ENCODE measurements around the gene PYM1. TPM values are rescaled to one million over a fixed set of nuclear protein-coding genes. Genes with fewer than 3 reads are reported as not detected.
"Not testable (repeated sequence)": the region's sequence is repeated elsewhere in the genome, so short reads cannot be mapped to it uniquely, and the experiment has no call there.

The PYM1 gene
- total RNA-seq, 1 experiment from 2014 or later, result 24.8 TPM

GRCh38 chr12:55865327-55865726 lies 62.4 kb downstream of the PYM1 start:
- Histone ChIP-seq H3K27me3 (ENCODE audit: insufficient read depth, low read length) (no peaks in the 10 kb centered on the region), H3K36me3 (ENCODE audit: control insufficient read depth in 1 of 2, insufficient read depth in 2 of 2, low read length in 2 of 2) (no peaks in the 10 kb centered on the region), H3K4me2 (ENCODE audit: low read length) (no peak overlapping the region), H3K79me2 (ENCODE audit: insufficient read depth, low read length) (no peaks in the 10 kb centered on the region), H3K9ac (ENCODE audit: low read length) (no peak overlapping the region), H4K20me1 (ENCODE audit: insufficient read depth) (no peaks in the 10 kb centered on the region), H3K9me3 (ENCODE audit: control insufficient read depth in 1 of 2, insufficient read depth in 1 of 2, low read depth in 1 of 2, low read length in 2 of 2) (no peaks in the 10 kb centered on the region; a peak in 1 of 4 replicates), H3K9me2 (ENCODE audit: insufficient read depth) (no peaks in the 10 kb centered on the region), H2AFZ (ENCODE audit: low read depth, low read length, poor library complexity, severe bottlenecking) (no peak overlapping the region), H3K27ac (ENCODE audit: low read depth, low read length) (no peak overlapping the region), H3K4me1 (ENCODE audit: control insufficient read depth in 1 of 2, insufficient read depth in 2 of 2, low read length in 2 of 2) (no peaks in the 10 kb centered on the region), H3K4me3 (replicated peaks in 1 of 2; ENCODE audit: low read depth in 1 of 2, low read length in 2 of 2) (no peak overlapping the region)
- no TSS peak for BruUV-seq (replicated peaks)
- POLR2A ChIA-PET, result no interaction called here
- TF ChIP-seq CBX3 (IDR thresholded peaks at IDR 0.05; ENCODE audit: low read depth) (peak; percentile 78), JUND (IDR thresholded peaks at IDR 0.05) (no peak)
- CTCF ChIA-PET, result no interaction called here
- no peak for DNase-seq (ENCODE audit: low read depth, low spot score)
- RAD21 ChIA-PET (ENCODE audit: low non-redundant PET in 1 of 2, low total read pairs in 2 of 2, uncharacterized antibody in 2 of 2, unreplicated experiment in 2 of 2), result no interaction called here
- no peak for ATAC-seq
- intact Hi-C loops (cut with micrococcal nuclease), result no loop called here

DNA sequence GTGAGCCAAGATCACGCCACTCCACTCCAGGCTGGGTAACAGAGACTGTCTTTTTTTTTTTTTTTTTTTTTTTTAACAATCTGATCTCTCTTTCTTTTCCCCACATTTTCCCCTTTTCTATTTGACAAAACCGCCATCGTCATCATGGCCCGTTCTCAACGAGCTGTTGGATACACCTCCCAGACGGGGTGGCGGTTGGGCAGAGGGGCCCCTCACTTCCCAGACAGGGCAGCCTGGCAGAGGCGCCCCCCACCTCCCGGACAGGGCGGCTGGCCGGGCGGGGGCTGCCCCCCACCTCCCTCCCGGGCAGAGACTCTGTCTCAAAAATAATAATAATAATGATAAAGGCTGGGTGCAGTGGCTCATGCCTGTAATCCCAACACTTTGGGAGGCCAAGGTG lies 64.8 kb downstream of the PYM1 start:
- H3K9ac ChIP-seq (ENCODE audit: low read length); H3K4me1 ChIP-seq (ENCODE audit: control insufficient read depth in 1 of 2, insufficient read depth in 2 of 2, low read length in 2 of 2); H3K36me3 ChIP-seq (ENCODE audit: control insufficient read depth in 1 of 2, insufficient read depth in 2 of 2, low read length in 2 of 2); H3K4me2 ChIP-seq (ENCODE audit: low read length); intact Hi-C loops (cut with micrococcal nuclease); RAD21 ChIA-PET (ENCODE audit: low non-redundant PET in 1 of 2, low total read pairs in 2 of 2, uncharacterized antibody in 2 of 2, unreplicated experiment in 2 of 2); H3K9me2 ChIP-seq (ENCODE audit: insufficient read depth); CTCF ChIA-PET; H4K20me1 ChIP-seq (ENCODE audit: insufficient read depth); H3K27ac ChIP-seq (ENCODE audit: low read depth, low read length); H3K4me3 ChIP-seq (replicated peaks in 1 of 2; ENCODE audit: low read depth in 1 of 2, low read length in 2 of 2); DNase-seq (ENCODE audit: low read depth, low spot score); POLR2A ChIA-PET; H3K9me3 ChIP-seq (ENCODE audit: control insufficient read depth in 1 of 2, insufficient read depth in 1 of 2, low read depth in 1 of 2, low read length in 2 of 2); BruUV-seq (replicated peaks); ATAC-seq; H2AFZ ChIP-seq (ENCODE audit: low read depth, low read length, poor library complexity, severe bottlenecking); H3K27me3 ChIP-seq (ENCODE audit: insufficient read depth, low read length); H3K79me2 ChIP-seq (ENCODE audit: insufficient read depth, low read length): not testable (repeated sequence)

DNA sequence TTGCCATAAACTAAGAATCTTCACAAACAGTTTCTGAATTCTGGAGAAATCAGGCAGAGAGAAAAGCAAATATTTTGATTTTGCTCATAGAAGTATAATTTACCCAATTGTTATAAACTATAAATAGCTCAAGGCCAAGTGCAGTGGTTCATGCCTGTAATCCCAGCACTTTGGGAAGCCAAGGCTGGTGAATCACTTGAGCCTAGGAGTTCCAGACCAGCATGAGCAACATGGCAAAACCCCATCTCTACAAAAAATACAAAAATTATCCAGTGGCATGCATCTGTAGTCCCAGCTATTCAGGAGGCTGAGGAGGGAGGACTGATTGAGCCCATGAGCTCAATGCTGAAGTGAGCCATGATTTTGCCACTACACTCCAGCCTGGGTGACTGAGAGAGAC lies 65.4 kb downstream of the PYM1 start:
- ChIA-PET CTCF (no interaction called here), RAD21 (ENCODE audit: low non-redundant PET in 1 of 2, low total read pairs in 2 of 2, uncharacterized antibody in 2 of 2, unreplicated experiment in 2 of 2) (no interaction called here), POLR2A (no interaction called here)
- intact Hi-C loops (cut with micrococcal nuclease), result no loop called here
- no TSS peak for BruUV-seq (replicated peaks)
- Histone ChIP-seq H3K36me3 (ENCODE audit: control insufficient read depth in 1 of 2, insufficient read depth in 2 of 2, low read length in 2 of 2) (no peaks in the 10 kb centered on the region), H3K27ac (ENCODE audit: low read depth, low read length) (no peak overlapping the region), H3K4me2 (ENCODE audit: low read length) (no peak overlapping the region), H3K27me3 (ENCODE audit: insufficient read depth, low read length) (no peaks in the 10 kb centered on the region), H3K79me2 (ENCODE audit: insufficient read depth, low read length) (no peaks in the 10 kb centered on the region), H4K20me1 (ENCODE audit: insufficient read depth) (no peaks in the 10 kb centered on the region), H3K4me1 (ENCODE audit: control insufficient read depth in 1 of 2, insufficient read depth in 2 of 2, low read length in 2 of 2) (no peaks in the 10 kb centered on the region), H3K9me3 (ENCODE audit: control insufficient read depth in 1 of 2, insufficient read depth in 1 of 2, low read depth in 1 of 2, low read length in 2 of 2) (no peaks in the 10 kb centered on the region; a peak in 1 of 4 replicates), H3K9me2 (ENCODE audit: insufficient read depth) (no peaks in the 10 kb centered on the region), H3K9ac (ENCODE audit: low read length) (no peak overlapping the region), H2AFZ (ENCODE audit: low read depth, low read length, poor library complexity, severe bottlenecking) (peak overlapping the region; percentile 35), H3K4me3 (replicated peaks in 1 of 2; ENCODE audit: low read depth in 1 of 2, low read length in 2 of 2) (no peak overlapping the region)
- ATAC-seq (no peak), DNase-seq (ENCODE audit: low read depth, low spot score) (no peak)
- TF ChIP-seq EZH2 (IDR thresholded peaks at IDR 0.05) (no peak), ZNF274 (IDR thresholded peaks at IDR 0.05; ENCODE audit: low read depth, low read length) (no peak)

Measured in HCT116 (cell line).